LNCaP clone FGC (cell line): ENCODE results near the gene AP3S2.

Experiments
- DNase-seq: peaks from one replicate; pipeline ENCODE4 v3.0.0-alpha.2; 2011; ENCODE audit warnings: low read depth
- H3K4me3 ChIP-seq: 2 replicates; pipeline ENCODE4 v1.5.1; 2011; ENCODE audit warnings: mild to moderate bottlenecking, low read depth, low read length, control low read depth
- TF ChIP-seq, protein P1 (sequence below): IDR thresholded peaks from 2 replicates; pipeline ENCODE4 v1.5.1; 2012; ENCODE audit warnings: mild to moderate bottlenecking; ENCODE audit not compliant: control insufficient read depth, insufficient read depth; ENCODE audit errors: extremely low read depth

Gene AP3S2

DNA sequence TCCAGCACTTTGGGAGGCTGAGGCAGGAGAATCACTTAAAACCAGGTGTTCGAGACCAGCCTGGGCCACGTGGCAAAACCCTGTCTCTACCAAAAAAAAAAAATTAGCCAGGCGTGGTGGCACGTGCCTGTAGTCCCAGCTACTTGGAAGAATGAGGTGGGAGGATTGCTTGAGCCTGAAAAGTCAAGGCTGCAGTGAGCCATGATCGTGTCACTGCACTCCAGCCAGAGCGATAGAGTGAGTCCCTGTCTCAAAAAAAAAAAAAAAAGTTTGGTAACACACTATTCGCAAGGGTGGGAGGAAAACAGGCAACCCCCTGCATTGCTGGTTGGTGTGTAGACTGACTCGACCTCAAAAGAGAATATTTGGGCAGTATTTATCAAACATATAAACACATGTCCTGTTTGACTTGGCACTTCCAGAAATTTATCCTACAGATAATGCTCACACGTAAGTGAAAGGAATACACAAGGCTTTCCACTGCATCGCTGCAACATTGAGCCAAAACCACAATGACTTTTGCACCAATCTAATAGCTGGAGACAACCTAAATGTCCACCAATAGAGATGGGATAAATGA lies 76.0 kb downstream of the AP3S2 start:
- no peak for DNase-seq
- no peak overlapping the region for H3K4me3 ChIP-seq
- TF ChIP-seq, protein P1, sequence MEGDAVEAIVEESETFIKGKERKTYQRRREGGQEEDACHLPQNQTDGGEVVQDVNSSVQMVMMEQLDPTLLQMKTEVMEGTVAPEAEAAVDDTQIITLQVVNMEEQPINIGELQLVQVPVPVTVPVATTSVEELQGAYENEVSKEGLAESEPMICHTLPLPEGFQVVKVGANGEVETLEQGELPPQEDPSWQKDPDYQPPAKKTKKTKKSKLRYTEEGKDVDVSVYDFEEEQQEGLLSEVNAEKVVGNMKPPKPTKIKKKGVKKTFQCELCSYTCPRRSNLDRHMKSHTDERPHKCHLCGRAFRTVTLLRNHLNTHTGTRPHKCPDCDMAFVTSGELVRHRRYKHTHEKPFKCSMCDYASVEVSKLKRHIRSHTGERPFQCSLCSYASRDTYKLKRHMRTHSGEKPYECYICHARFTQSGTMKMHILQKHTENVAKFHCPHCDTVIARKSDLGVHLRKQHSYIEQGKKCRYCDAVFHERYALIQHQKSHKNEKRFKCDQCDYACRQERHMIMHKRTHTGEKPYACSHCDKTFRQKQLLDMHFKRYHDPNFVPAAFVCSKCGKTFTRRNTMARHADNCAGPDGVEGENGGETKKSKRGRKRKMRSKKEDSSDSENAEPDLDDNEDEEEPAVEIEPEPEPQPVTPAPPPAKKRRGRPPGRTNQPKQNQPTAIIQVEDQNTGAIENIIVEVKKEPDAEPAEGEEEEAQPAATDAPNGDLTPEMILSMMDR: no peak

DNA sequence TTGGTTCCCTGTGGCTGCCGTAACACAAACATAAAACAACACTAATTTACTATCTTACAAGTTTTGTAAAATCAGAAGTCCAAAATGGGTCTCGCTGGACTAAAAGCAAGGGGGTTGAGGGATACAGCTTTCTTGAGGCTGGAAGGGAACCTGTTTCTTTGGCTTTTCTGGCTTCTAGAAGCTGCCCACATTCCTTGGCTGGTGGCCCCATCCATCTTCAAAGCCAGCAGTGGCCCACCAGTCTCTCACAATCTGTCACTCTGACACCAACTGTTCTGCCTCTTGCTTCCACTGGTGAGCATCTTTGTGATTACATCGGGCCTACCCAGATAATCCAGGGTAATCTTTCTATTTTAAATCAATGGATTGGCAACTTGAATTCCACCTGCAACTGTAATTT lies 78.0 kb downstream of the AP3S2 start:
- TF ChIP-seq, protein P1: no peak
- H3K4me3 ChIP-seq: no peak overlapping the region
- DNase-seq: no peak

DNA sequence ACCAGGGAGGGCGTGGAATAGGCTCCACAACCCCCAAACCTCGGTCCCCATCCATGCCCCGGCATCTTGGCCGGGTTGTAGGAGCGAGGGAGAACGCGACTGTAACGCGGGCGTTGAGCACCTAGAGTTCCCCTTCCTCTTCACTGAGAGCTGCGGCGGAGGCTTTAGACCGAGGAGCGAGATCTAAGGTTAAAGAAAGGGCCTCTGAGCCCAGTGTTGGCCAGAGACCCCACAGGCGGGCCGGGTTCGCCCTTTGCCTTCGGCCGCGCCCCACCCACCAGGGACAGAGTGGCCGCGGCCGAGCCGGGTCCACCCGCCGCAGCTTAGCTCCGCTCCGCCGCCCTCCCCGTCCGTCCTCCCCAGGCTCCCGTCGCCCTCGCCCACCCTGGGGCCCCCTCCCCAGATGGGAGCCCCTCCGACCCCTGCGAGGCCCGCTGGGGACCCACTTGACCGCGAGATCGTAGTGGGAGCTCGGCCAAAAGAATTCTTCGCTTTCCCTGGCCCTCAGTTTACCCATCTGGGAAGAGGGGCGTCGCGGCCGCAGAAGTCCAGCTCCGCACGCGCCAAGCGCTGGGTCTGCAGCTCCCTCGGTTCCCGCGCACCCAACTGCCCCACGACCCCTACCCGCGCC lies 79.6 kb downstream of the AP3S2 start:
- no peak for DNase-seq
- H3K4me3 ChIP-seq: no peak overlapping the region
- TF ChIP-seq, protein P1: no peak

DNA sequence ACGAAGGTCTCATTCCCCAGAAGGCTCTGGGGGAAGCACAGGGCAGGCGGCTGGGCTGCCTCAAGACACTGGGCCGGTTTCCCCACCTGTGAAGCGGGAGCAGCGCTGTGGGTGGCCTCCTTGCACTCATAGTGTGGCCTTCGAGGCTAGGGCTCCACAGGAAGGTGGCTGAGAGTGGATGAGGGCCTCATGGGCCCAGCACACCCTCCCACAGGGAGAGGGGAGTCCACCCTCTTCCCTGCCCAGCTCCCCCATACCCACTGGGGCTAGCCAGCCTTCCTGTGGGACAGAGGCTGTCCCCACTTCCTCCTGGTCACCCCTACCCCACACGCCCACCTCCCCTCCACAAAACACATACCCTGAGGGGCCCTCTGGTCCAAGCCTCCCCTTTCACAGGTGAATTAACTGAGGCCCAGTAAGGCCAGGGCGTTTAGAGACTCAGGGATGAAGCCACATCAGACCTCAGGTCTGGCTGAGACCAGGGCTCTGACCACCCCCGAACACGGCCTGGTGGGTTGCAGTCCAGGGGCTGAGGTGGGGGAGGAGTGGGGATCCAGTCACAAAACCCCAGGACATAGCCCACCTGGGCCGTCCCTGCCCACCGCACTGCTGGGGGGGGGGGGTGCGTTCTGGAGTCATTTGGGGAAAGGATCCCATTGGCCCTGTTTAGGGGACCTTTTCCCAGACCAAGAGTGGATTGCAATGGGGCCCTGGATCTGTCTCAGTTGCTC lies 80.2 kb downstream of the AP3S2 start:
- DNase-seq: no peak
- TF ChIP-seq, protein P1: no peak
- H3K4me3 ChIP-seq: no peak overlapping the region

DNA sequence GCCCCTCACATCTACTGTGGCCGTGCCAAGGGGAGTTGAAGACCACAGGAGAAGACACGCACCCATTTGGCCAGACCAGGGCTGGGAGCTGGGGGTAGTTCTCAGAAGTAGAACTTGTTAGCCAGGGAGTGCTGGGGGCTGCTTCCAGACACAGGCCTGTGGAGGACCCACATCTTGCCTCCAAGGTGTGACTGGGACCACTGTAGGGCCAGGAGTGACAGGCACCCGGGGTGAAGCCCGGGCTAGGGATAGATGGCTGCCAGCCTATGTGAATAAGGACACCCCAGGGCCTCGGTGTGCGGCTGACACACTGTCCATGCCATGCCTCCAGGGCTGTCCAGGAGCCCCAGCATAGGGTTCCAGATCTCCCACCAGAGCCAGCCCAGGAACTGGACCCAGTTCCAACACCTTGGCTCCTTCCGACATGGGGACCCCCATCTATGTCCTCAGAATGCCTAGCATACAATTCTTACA lies 80.9 kb downstream of the AP3S2 start:
- no peak overlapping the region for H3K4me3 ChIP-seq
- DNase-seq: no peak
- TF ChIP-seq, protein P1: no peak

DNA sequence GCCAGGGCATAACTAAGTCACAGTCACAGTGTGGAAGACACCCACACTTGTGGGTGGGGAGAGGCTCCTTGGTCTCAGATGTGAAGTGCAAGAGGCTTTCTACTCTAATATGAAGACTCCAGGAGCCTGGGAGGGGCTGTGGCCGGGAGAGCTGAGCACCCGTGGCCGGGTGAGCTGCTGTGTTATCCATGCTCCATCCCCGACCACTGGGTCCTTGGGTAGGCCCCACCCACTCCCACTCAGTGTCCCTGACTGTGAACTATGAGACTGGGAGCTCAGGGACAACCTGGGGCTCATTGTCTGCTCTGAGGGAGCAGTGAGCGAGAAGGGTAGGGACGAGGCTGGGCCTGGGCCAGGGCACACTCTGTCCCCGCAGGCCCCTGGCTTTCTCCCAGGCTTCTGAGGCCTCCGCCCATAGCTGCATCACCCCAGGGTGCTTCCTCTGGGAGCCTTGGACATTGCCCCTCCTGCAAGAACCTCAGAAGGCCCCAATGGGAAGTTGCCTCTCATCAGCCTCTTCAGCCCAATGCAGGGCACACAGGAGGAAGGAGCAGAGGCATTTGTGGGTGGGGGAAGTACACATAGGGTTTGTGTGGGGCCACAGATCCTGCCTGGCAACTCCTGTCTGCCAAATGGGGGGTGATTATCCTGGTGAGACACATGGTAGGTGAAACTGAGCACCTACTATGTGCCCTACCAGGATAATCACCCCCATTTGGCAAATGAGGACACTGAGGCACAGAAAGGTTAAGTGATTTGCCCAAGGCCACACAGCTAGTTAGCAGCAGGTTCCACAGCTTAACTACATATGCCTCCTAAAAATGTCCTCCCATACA lies 81.6 kb downstream of the AP3S2 start:
- DNase-seq: no peak
- H3K4me3 ChIP-seq: no peak overlapping the region

More for the DNA sequence above, 81.6 kb downstream of the AP3S2 start:
- TF ChIP-seq, protein P1: no peak
